Keratinocyte (primary cell): ENCODE data around the gene NHLRC1. TPM values are rescaled to one million over a fixed set of nuclear protein-coding genes. Genes with fewer than 3 reads are reported as not detected.

Experiments used
- DNase-seq: peaks from one replicate; pipeline ENCODE4 v3.0.0-alpha.2; 2011; ENCODE audit warnings: low read depth, missing footprints, low spot score
- FAIRE-seq: peaks from 2 replicates; lab custom pipeline; 2011; peaks lifted over from hg19 to GRCh38; lab: Jason Lieb, UNC
- H2AFZ ChIP-seq: 2 replicates; pipeline ENCODE4 v1.6.0; 2012; ENCODE audit warnings: low read length, control low read depth, inconsistent platforms; ENCODE audit not compliant: control insufficient read depth
- H3K27ac ChIP-seq: 2 replicates; pipeline ENCODE4 v1.5.1; 2011; ENCODE audit warnings: low read length; ENCODE audit not compliant: control insufficient read depth, insufficient read depth
- H3K27me3 ChIP-seq: 3 replicates; pipeline ENCODE4 v1.6.0; 2011; ENCODE audit warnings: low read length; ENCODE audit not compliant: control insufficient read depth, insufficient read depth; ENCODE audit errors: extremely low read depth
- H3K36me3 ChIP-seq, 2 experiments: 2 replicates in 1 of 2; 3 replicates in 1 of 2; pipeline ENCODE4 v1.5.1; 2011; ENCODE audit warnings: low read length in 2 of 2, mild to moderate bottlenecking in 1 of 2; ENCODE audit not compliant: control insufficient read depth in 2 of 2, insufficient read depth in 2 of 2; ENCODE audit errors: extremely low read depth in 1 of 2
- H3K4me1 ChIP-seq: 3 replicates; pipeline ENCODE4 v1.5.1; 2011; ENCODE audit warnings: low read length; ENCODE audit not compliant: control insufficient read depth, insufficient read depth; ENCODE audit errors: extremely low read depth
- H3K4me2 ChIP-seq: 3 replicates; pipeline ENCODE4 v1.6.0; 2011; ENCODE audit warnings: low read depth, low read length; ENCODE audit not compliant: control insufficient read depth, insufficient read depth; ENCODE audit errors: extremely low read depth
- H3K4me3 ChIP-seq, 3 experiments: fragments of 200-600 bp in 1 of 3; sonication (generic) in 1 of 3; 2 replicates in 2 of 3; 3 replicates in 1 of 3; pipeline ENCODE4 v1.5.1; 2011 to 2016; ENCODE audit warnings: low read length in 3 of 3, mild to moderate bottlenecking in 3 of 3, control low read depth in 2 of 3, inconsistent platforms in 1 of 3, low read depth in 1 of 3, mixed read lengths in 1 of 3, mixed run types in 1 of 3, moderate library complexity in 1 of 3; ENCODE audit not compliant: control insufficient read depth in 2 of 3, insufficient read depth in 2 of 3; ENCODE audit errors: extremely low read depth in 1 of 3
- H3K79me2 ChIP-seq: 2 replicates; pipeline ENCODE4 v1.6.0; 2012; ENCODE audit warnings: low read length; ENCODE audit not compliant: control insufficient read depth, insufficient read depth
- H3K9ac ChIP-seq: 3 replicates; pipeline ENCODE4 v1.6.0; 2011; ENCODE audit warnings: low read length; ENCODE audit not compliant: control insufficient read depth, insufficient read depth; ENCODE audit errors: extremely low read depth
- H3K9me1 ChIP-seq: 3 replicates; pipeline ENCODE4 v1.6.0; 2011; ENCODE audit warnings: low read length; ENCODE audit not compliant: control insufficient read depth, insufficient read depth; ENCODE audit errors: extremely low read depth
- H3K9me3 ChIP-seq: 2 replicates; pipeline ENCODE4 v1.5.1; 2012; ENCODE audit warnings: low read depth, low read length; ENCODE audit not compliant: control insufficient read depth
- H4K20me1 ChIP-seq: 3 replicates; pipeline ENCODE4 v1.6.0; 2011; ENCODE audit warnings: low read length; ENCODE audit not compliant: control insufficient read depth, insufficient read depth; ENCODE audit errors: extremely low read depth
- CTCF ChIP-seq, 3 experiments: IDR thresholded peaks in 1 of 3; conservative IDR thresholded peaks in 1 of 3; optimal IDR thresholded peaks in 1 of 3; 2 replicates in 2 of 3; 3 replicates in 1 of 3; pipeline versions ENCODE3 to v1.5.1; 2011; ENCODE audit warnings: low read length in 3 of 3, mild to moderate bottlenecking in 3 of 3, moderate library complexity in 2 of 3, control low read depth in 1 of 3, inconsistent platforms in 1 of 3; ENCODE audit not compliant: insufficient read depth in 2 of 3; ENCODE audit errors: extremely low read depth in 1 of 3
- EZH2 ChIP-seq: IDR thresholded peaks from one replicate; pipeline ENCODE4 v1.6.1; 2012; ENCODE audit warnings: inconsistent platforms, mild to moderate bottlenecking, low read length, moderate library complexity
- dilution Hi-C: fragments of 300-500 bp; cut with MboI; formaldehyde crosslinking; loops from one replicate; pipeline ENCODE4 v1.7.0; 2020; ENCODE audit warnings: low sequenced_read_pairs; ENCODE audit not compliant: extremely low pct_ligation_motif_present
- polyA plus RNA-seq, 5 experiments: library from polyadenylated mRNA; depleted of rRNA in 3 of 5; stranded (reverse) in 3 of 5; stranded (forward) in 1 of 5; unstranded in 1 of 5; fragments of >200 nt; gene quantifications; 1 replicate in 1 of 5; 2 replicates in 3 of 5; 3 replicates in 1 of 5; pipeline versions ENCODE4 v1.2.1 to v1.2.3, GENCODE V29; 2011 to 2012; ENCODE audit warnings: missing spikeins in 2 of 5, low read depth in 1 of 5, low replicate concordance in 1 of 5

The NHLRC1 gene
- polyA plus RNA-seq, 1 donor (not counting 4 experiments of a cell fraction or from before 2014, with no cell fraction given), result 1.2 TPM

DNA sequence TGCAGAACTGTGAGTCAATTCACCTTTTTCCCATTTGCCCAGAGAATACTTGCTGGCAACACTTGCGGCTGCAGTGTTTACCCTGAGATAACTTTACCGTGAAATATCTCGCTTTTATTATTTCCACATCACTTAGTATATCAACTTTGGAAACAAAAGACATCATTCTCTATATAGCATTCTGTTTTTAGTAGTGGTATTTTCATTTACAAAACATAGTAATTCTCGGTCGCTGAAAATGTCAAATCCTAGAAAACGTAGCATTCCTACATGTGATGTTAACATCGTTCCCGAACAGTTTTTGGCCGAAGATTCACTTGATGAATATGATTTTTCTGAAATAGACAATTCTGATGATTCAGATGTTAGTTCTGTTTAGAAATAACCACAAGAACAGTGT is 52.0 kb downstream of the NHLRC1 start:
- Histone ChIP-seq H3K27me3 (no peaks in the 10 kb centered on the region), H3K27ac (no peak overlapping the region), H3K4me2 (no peak overlapping the region), H3K4me1 (no peaks in the 10 kb centered on the region), H3K79me2 (no peaks in the 10 kb centered on the region), H3K4me3 (no peak overlapping the region), H3K9me3 (no peaks in the 10 kb centered on the region), H2AFZ (no peak overlapping the region), H4K20me1 (no peaks in the 10 kb centered on the region), H3K36me3 (no peaks in the 10 kb centered on the region), H3K9me1 (no peaks in the 10 kb centered on the region), H3K9ac (no peak overlapping the region)
- dilution Hi-C loops, result no loop called here
- FAIRE-seq, result no peak
- no peak for TF ChIP-seq EZH2
- TF ChIP-seq CTCF (optimal IDR thresholded peaks at IDR 0.05 in 1 of 3, IDR thresholded peaks at IDR 0.05 in 1 of 3, conservative IDR thresholded peaks at IDR 0.05 in 1 of 3; ENCODE audit: extremely low read depth in 1 of 3, insufficient read depth in 2 of 3, low read length in 3 of 3), result no peak
- DNase-seq, result no peak

Other genes starting within 250 kb of the NHLRC1 start
- gene KIF13A, start 135.0 kb downstream of the NHLRC1 start, polyA plus RNA-seq, result 90.1 to 106 TPM (median 96.2 TPM) in 3 replicates
- 25.1 to 38.6 TPM (median 28.3 TPM) in 3 replicates for gene TPMT, start 32.4 kb upstream of the NHLRC1 start, polyA plus RNA-seq
- gene KDM1B, start 32.7 kb upstream of the NHLRC1 start, polyA plus RNA-seq, result 29.5 to 32.7 TPM (median 30.6 TPM) in 3 replicates
- gene DEK, start 141.9 kb upstream of the NHLRC1 start, polyA plus RNA-seq, result 9.3 to 45.0 TPM (median 31.3 TPM) in 3 replicates